Transverse colon (tissue), 4 donors: Measurements from ENCODE around the gene INPP4B. TPM values are rescaled to one million over a fixed set of nuclear protein-coding genes. Genes with fewer than 3 reads are reported as not detected.

Source experiments
- DNase-seq: peaks from one replicate; pipeline ENCODE4 v3.0.0-alpha.2; 2019
- H3K27ac ChIP-seq, 4 donors: fragments of 200-600 bp; sonication (generic); 2 replicates each; pipeline ENCODE4 v1.5.1; 2016 to 2018; ENCODE audit warnings: inconsistent platforms in 4 of 4
- H3K27me3 ChIP-seq: fragments of 200-600 bp; sonication (generic); 2 replicates; pipeline ENCODE4 v1.5.1; 2017; ENCODE audit warnings: inconsistent platforms
- H3K36me3 ChIP-seq, 4 donors: fragments of 200-600 bp; sonication (generic); 2 replicates each; pipeline ENCODE4 v1.5.1; 2017 to 2019; ENCODE audit warnings: inconsistent platforms in 4 of 4
- H3K4me1 ChIP-seq, 4 donors: fragments of 200-600 bp; sonication (generic); 2 replicates each; pipeline ENCODE4 v1.5.1; 2017 to 2020; ENCODE audit warnings: inconsistent platforms in 4 of 4
- H3K4me3 ChIP-seq, 4 donors: fragments of 200-600 bp; sonication (generic); 1 replicate in 1 of 4; 2 replicates in 3 of 4; pipeline versions ENCODE4 v1.5.1 to v1.6.1; 2017 to 2019; ENCODE audit warnings: inconsistent platforms in 4 of 4
- H3K9me3 ChIP-seq, 2 donors: fragments of 200-600 bp; sonication (generic); 2 replicates each; pipeline ENCODE4 v1.5.1; 2017 to 2019; ENCODE audit warnings: inconsistent platforms in 2 of 2
- CTCF ChIP-seq, 5 experiments: fragments of 200-600 bp in 3 of 5; fragments of 450-650 bp in 2 of 5; sonication (generic) in 3 of 5; IDR thresholded peaks; 1 replicate in 2 of 5; 2 replicates in 3 of 5; pipeline ENCODE4 v1.5.1; 2016 to 2017; ENCODE audit warnings: antibody characterized with exemption in 5 of 5, inconsistent platforms in 3 of 5, mild to moderate bottlenecking in 2 of 5, moderate library complexity in 1 of 5
- EP300 ChIP-seq: sonication (generic); formaldehyde crosslinking; IDR thresholded peaks from one replicate; pipeline ENCODE4 v1.6.1; 2017; ENCODE audit warnings: antibody characterized with exemption, low read depth
- POLR2A ChIP-seq: fragments of 450-650 bp; IDR thresholded peaks from one replicate; pipeline ENCODE4 v1.6.1; 2016; ENCODE audit warnings: antibody characterized with exemption, mild to moderate bottlenecking, moderate library complexity
- POLR2AphosphoS5 ChIP-seq, 3 donors: sonication (generic); formaldehyde crosslinking; IDR thresholded peaks; one replicate each; pipeline ENCODE4 v1.6.1; 2016; ENCODE audit warnings: antibody characterized with exemption in 3 of 3
- WGBS, 2 donors: methylation state at CpG; one replicate each; pipeline ENCODE4 v1.1.5; 2018; ENCODE audit warnings: low coverage in 1 of 2; 5-methylcytosine and 5-hydroxymethylcytosine counted together
- in situ Hi-C, 4 donors: fragments of 200-750 bp; cut with MboI; loops; one replicate each; pipeline versions ENCODE4 v1.15.0 to v1.15.1; 2017; ENCODE audit warnings: low sequenced_read_pairs in 3 of 4, low pct_ligation_motif_present in 1 of 4, low pct_unique_long_range_greater_than_20kb in 1 of 4
- intact Hi-C: fragments of 100-400 bp; cut with DNase I; formaldehyde crosslinking; loops from one replicate; pipeline ENCODE4 v1.15.1; 2023; ENCODE audit warnings: low total_unique reads
- total RNA-seq, 4 donors: library from RNA; depleted of rRNA; stranded (reverse); fragments of >200 nt; gene quantifications; one replicate each; pipeline ENCODE4 v1.1.0, GENCODE V29; 2016

INPP4B gene
- total RNA-seq, 4 donors from 2014 or later: 18.3 to 33.8 (median 31.4) TPM

DNA sequence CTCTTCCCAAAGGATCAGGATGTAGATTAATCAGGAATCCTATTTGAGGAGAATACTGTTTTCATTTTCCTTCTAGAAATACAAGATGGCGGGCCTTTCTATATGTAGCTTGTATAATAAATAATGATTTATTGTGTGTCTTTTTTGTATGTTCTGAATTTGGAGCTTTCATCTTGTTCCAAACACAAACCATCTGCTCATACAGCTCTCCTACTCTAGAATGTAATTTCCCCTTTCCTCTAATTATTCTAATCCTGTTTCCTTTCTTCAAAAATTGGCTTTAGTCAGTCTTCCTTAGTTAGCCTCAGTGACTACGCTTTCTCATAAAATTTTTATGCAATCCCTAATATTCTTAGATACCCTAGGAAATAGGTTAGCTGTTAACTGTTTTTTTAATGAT lies 422.2 kb downstream of the INPP4B start:
- TF ChIP-seq CTCF (IDR thresholded peaks at IDR 0.05) (no peak), POLR2AphosphoS5 (IDR thresholded peaks at IDR 0.05) (no peak), EP300 (no peak), POLR2A (no peak)

DNA sequence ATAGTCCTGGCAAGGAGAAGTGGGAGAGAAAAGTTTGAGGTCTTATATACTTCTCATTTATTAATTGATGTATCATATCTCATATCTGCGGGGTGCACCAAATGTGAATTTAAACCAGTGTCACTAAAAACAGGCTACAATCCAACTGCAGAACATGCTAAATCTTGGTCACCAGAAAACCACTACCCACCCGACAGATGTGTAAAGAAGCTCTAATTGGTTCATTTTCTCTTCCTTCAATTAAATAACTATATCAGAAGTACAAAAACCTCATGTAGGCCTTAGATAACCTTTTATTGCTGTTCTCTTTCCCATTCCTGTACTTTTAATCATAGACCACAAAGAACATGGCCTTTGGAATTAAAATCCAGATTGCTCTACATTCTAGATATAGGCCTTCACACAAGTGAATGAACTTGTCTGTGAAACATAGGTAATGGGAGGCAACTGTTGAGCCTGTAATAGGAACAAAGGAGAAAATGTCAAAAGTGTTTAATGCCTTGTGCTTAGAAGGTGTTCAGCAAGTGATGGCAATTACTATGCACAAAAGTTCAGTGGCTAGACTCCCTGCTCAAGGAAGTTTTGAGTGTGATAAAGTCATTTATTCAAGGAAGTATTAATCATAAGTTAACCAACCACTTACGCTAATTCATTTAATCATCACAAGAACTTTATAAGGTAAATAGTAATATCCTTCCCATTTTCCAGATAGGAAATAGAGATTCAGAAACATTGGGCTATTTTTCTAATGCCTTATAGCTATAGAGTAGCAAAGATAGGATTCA lies 425.6 kb downstream of the INPP4B start:
- Histone ChIP-seq H3K4me1 (no peaks in the 10 kb centered on the region), H3K27ac (no peak overlapping the region), H3K36me3 (no peaks in the 10 kb centered on the region), H3K4me3 (no peak overlapping the region), H3K27me3 (no peaks in the 10 kb centered on the region), H3K9me3 (no peaks in the 10 kb centered on the region)
- no peak for DNase-seq
- TF ChIP-seq POLR2A: no peak
- TF ChIP-seq CTCF (IDR thresholded peaks at IDR 0.05): no peak
- TF ChIP-seq EP300: no peak
- no peak for TF ChIP-seq POLR2AphosphoS5 (IDR thresholded peaks at IDR 0.05)
- intact Hi-C loops: no loop called here
- in situ Hi-C loops: no loop called here
- WGBS, 2 donors: 87 to 92% methylated on average over 3 of the region's 3 CpGs

More for the DNA sequence above, 422.2 kb downstream of the INPP4B start:
- intact Hi-C loops (no loop called here), in situ Hi-C loops (no loop called here)
- no peak for DNase-seq
- WGBS, 2 donors: 79 to 93% methylated on average over 2 of the region's 2 CpGs
- Histone ChIP-seq H3K27me3 (no peaks in the 10 kb centered on the region), H3K27ac (no peak overlapping the region), H3K9me3 (no peaks in the 10 kb centered on the region), H3K4me3 (no peak overlapping the region), H3K36me3 (no peaks in the 10 kb centered on the region), H3K4me1 (no peaks in the 10 kb centered on the region)

DNA sequence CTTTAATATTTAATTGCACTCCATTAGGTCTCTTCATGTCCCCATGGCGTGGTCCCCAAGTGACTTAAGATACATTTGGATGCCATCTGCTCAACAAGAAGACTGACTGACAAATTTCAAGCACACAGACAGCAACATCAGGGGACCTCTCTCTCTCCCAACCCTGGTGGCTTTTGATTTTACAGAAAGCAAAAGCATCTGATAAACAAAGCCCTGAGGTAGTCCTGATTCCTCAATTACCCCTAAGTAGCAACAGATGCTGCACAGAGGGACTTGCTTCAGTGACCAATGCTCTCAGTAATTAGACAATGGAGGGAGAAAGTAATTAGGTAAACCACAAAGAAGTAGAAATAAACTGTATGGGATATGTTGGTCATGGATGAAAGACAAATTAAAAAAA lies 426.4 kb downstream of the INPP4B start:
- H3K4me3 ChIP-seq: no peak overlapping the region
- TF ChIP-seq EP300: no peak
- TF ChIP-seq POLR2A: no peak
- TF ChIP-seq POLR2AphosphoS5 (IDR thresholded peaks at IDR 0.05): no peak
- no peak for TF ChIP-seq CTCF (IDR thresholded peaks at IDR 0.05)
- 81 to 100% methylated on average over 1 of the region's 1 CpG for WGBS, 2 donors
- no peaks in the 10 kb centered on the region for H3K27me3 ChIP-seq
- no peak for DNase-seq
- in situ Hi-C loops (no loop called here), intact Hi-C loops (no loop called here)
- no peaks in the 10 kb centered on the region for H3K36me3 ChIP-seq
- no peaks in the 10 kb centered on the region for H3K9me3 ChIP-seq
- H3K4me1 ChIP-seq: no peaks in the 10 kb centered on the region
- no peak overlapping the region for H3K27ac ChIP-seq

- H3K27me3 ChIP-seq: no peaks in the 10 kb centered on the region
- DNase-seq: no peak
- intact Hi-C loops (no loop called here), in situ Hi-C loops (no loop called here)
- no peak overlapping the region for H3K27ac ChIP-seq
- TF ChIP-seq POLR2A: no peak
- no peak for TF ChIP-seq EP300
- TF ChIP-seq CTCF (IDR thresholded peaks at IDR 0.05): no peak
- TF ChIP-seq POLR2AphosphoS5 (IDR thresholded peaks at IDR 0.05): no peak
- no peak overlapping the region for H3K4me3 ChIP-seq
- H3K9me3 ChIP-seq: no peaks in the 10 kb centered on the region
- H3K4me1 ChIP-seq: no peaks in the 10 kb centered on the region
- H3K36me3 ChIP-seq: no peaks in the 10 kb centered on the region
- 94 to 100% methylated on average over 2 of the region's 2 CpGs for WGBS, 2 donors
These were observed 427.4 kb downstream of the INPP4B start for GRCh38 chr4:142418697-142419096.
